BE2C (cell line): ENCODE measurements around the gene AMFR.

Source experiments
- DNase-seq: peaks from one replicate; pipeline ENCODE4 v3.0.0-alpha.2; 2020
- H3K27me3 ChIP-seq: fragments of 250-450 bp; sonication (Bioruptor Pico); 2 replicates; pipeline ENCODE4 v1.5.1; 2020; ENCODE audit warnings: mild to moderate bottlenecking
- H3K36me3 ChIP-seq: fragments of 250-450 bp; sonication (Bioruptor Pico); 2 replicates; pipeline ENCODE4 v1.5.1; 2020; ENCODE audit warnings: mild to moderate bottlenecking
- H3K4me1 ChIP-seq: fragments of 250-450 bp; sonication (Bioruptor Pico); 2 replicates; pipeline ENCODE4 v1.5.1; 2020
- H3K4me3 ChIP-seq: 2 replicates; pipeline ENCODE4 v1.5.1; 2011; ENCODE audit warnings: low read depth, low read length
- H3K9me3 ChIP-seq: fragments of 250-450 bp; sonication (Bioruptor Pico); 2 replicates; pipeline ENCODE4 v1.5.1; 2020
- TF ChIP-seq, protein P1 (sequence below): IDR thresholded peaks from 2 replicates; pipeline ENCODE4 v1.5.1; 2012; ENCODE audit warnings: mild to moderate bottlenecking, low read depth, low read length

AMFR gene

DNA sequence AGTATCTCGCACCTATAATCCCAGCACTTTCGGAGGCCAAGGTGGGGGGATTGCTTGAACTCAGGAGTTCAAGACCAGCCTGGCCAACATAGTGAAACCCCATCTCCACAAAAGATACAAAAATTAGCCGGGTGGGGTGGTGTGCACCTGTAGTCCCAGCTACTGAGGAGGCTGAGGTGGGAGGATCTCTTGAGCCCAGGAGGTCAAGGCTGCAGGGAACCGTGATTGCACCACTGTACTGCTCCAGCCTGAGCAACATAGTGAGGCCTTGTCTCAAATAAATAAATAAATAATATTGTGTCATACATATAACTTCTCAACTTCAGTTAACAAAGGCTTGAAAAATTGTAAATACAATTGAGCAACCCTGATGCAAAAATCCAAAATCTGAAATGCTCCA, 8.2 kb downstream of the AMFR start:
- DNase-seq = no peak
- Histone ChIP-seq H3K4me3 (no peak overlapping the region), H3K4me1 (peaks cover 4% of the 10 kb centered on the region), H3K9me3 (no peaks in the 10 kb centered on the region), H3K36me3 (peaks cover 3% of the 10 kb centered on the region; the same call in 1 of the 2 replicates), H3K27me3 (no peaks in the 10 kb centered on the region)
- TF ChIP-seq, protein P1, sequence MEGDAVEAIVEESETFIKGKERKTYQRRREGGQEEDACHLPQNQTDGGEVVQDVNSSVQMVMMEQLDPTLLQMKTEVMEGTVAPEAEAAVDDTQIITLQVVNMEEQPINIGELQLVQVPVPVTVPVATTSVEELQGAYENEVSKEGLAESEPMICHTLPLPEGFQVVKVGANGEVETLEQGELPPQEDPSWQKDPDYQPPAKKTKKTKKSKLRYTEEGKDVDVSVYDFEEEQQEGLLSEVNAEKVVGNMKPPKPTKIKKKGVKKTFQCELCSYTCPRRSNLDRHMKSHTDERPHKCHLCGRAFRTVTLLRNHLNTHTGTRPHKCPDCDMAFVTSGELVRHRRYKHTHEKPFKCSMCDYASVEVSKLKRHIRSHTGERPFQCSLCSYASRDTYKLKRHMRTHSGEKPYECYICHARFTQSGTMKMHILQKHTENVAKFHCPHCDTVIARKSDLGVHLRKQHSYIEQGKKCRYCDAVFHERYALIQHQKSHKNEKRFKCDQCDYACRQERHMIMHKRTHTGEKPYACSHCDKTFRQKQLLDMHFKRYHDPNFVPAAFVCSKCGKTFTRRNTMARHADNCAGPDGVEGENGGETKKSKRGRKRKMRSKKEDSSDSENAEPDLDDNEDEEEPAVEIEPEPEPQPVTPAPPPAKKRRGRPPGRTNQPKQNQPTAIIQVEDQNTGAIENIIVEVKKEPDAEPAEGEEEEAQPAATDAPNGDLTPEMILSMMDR = no peak

DNA sequence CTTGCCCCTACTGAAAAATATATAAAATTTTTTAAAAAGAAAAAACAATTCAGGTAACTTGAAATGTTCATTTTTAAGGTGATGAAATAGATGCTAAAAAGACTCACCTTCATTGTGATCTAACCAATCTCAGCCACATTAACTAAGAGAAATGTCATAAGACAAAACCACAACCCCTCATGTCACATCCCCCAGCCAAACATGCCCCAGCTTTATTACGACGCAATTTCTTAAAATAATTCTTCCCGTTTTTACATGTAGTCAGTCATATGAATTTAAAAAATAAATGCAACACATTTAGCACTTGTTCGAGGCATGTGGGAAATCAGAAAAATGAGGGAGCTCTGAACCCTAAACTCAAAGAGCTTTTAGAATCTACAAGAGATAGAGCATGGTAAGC, 9.5 kb downstream of the AMFR start:
- no peaks in the 10 kb centered on the region for H3K9me3 ChIP-seq
- no peaks in the 10 kb centered on the region for H3K27me3 ChIP-seq
- no peak for DNase-seq
- no peak overlapping the region for H3K4me3 ChIP-seq
- peaks cover 4% of the 10 kb centered on the region for H3K4me1 ChIP-seq
- TF ChIP-seq, protein P1 = no peak
- H3K36me3 ChIP-seq = peaks cover 3% of the 10 kb centered on the region; the same call in 1 of the 2 replicates

DNA sequence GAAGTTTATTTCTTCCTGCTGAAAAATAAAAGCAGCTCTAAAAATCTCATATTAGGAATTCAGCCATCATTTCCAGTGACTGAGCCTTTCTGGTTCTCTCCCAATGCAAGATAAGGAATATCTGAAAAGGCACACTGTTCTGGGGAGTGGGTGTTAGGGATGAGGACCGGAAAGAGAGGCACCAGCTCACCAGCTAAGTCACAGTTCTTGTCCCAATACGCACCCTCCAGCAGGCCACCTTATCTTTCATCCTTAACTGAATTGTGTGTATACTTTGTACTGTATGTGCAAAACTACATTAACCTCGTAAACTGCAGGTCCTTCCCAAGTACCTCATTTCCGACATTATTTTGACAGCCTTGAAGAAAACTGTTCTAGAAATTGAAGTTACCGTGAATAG, 11.0 kb downstream of the AMFR start:
- TF ChIP-seq, protein P1 = no peak
- peaks cover 4% of the 10 kb centered on the region for H3K4me1 ChIP-seq
- H3K9me3 ChIP-seq = no peaks in the 10 kb centered on the region
- H3K36me3 ChIP-seq = peaks cover 3% of the 10 kb centered on the region; the same call in 1 of the 2 replicates
- H3K4me3 ChIP-seq = no peak overlapping the region
- no peak for DNase-seq
- no peaks in the 10 kb centered on the region for H3K27me3 ChIP-seq

DNA sequence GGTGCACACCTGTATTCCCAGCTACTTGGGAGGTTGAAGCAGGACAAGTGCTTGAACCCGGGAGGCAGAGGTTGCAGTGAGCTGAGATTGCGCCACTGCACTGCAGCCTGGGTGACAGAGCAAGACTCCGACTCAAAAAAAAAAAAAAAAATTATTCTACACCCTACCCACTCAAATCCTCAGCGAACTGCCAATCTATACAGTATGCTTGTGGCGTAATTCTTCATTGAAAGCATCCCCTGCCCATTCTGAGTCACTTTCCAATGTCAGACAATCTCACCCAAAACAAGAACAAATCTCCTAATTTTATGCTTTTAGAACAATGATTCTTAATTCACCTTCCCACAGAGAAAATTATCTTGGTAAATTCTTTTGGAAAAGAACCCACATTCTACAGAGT, 12.0 kb downstream of the AMFR start:
- Histone ChIP-seq H3K36me3 (peaks cover 3% of the 10 kb centered on the region; the same call in 1 of the 2 replicates), H3K9me3 (no peaks in the 10 kb centered on the region), H3K4me3 (no peak overlapping the region), H3K27me3 (no peaks in the 10 kb centered on the region), H3K4me1 (peaks cover 4% of the 10 kb centered on the region)
- TF ChIP-seq, protein P1 = no peak
- no peak for DNase-seq

DNA sequence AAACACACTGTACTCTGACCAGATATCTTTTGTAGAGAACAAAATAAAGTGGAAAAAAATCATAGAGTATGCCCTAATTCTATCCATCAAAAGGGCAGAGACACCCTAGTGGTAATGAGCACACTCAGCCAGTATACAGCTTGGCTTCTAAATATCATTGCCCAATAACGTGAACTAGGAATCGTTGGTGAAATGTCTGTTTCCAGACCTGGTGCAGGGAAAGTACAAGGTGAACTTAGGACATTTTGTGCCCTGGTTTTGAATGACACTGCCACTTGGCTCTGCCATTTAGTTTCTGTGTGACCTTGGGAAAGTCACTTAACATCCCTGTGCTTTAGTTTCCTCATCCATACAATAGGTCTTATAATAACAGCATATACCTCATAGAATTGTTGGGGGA, 13.7 kb downstream of the AMFR start:
- Histone ChIP-seq H3K4me1 (peaks cover 4% of the 10 kb centered on the region), H3K9me3 (no peaks in the 10 kb centered on the region), H3K4me3 (no peak overlapping the region), H3K36me3 (peaks cover 3% of the 10 kb centered on the region; the same call in 1 of the 2 replicates), H3K27me3 (no peaks in the 10 kb centered on the region)
- TF ChIP-seq, protein P1 = no peak
- DNase-seq = no peak

DNA sequence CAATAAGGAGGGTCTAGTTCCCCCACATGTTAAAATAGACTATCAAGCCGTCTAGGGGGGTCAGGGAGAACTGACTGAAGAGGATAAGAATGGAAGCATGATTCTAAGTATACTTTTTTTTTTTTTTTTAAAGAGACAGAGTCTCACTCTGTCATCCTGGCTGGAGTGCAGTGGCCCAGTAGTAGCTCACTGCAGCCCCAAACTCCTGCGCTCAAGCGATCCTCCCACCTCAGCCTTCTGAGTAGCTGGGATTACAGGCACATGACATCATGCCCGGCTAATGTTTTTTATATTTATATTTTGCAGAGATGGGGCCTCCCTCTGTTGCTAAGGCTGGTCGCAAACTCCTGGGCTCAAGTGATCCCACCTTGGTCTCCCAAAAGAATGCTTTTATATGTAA, 14.2 kb downstream of the AMFR start:
- Histone ChIP-seq H3K4me1 (peaks cover 4% of the 10 kb centered on the region), H3K27me3 (no peaks in the 10 kb centered on the region), H3K36me3 (peaks cover 3% of the 10 kb centered on the region; the same call in 1 of the 2 replicates), H3K4me3 (no peak overlapping the region), H3K9me3 (no peaks in the 10 kb centered on the region)
- DNase-seq = no peak
- TF ChIP-seq, protein P1 = no peak
